NB4 (cell line): ENCODE data around the gene WNT2.

Experiments
- CTCF ChIP-seq: IDR thresholded peaks from one replicate; pipeline ENCODE4 v1.5.1; 2012; ENCODE audit warnings: low read depth, low read length
- POLR2A ChIP-seq: IDR thresholded peaks from 2 replicates; pipeline ENCODE4 v1.6.1; 2011; ENCODE audit warnings: mild to moderate bottlenecking; ENCODE audit not compliant: insufficient read length; ENCODE audit errors: extremely low read depth

GRCh38 chr7:117243390-117243789, 79.5 kb downstream of the WNT2 start:
- no peak for TF ChIP-seq CTCF
- no peak for TF ChIP-seq POLR2A
